HCT116 (cell line): Measurements from ENCODE around the gene TDG. TPM values are rescaled to one million over a fixed set of nuclear protein-coding genes. Genes with fewer than 3 reads are reported as not detected.

Experiments used
- ATAC-seq: fragments of 200-7000 bp; cut with Tn5 transposase; 2 replicates; pipeline ENCODE4 v1.9.1; 2020; ENCODE audit warnings: mild to moderate bottlenecking, moderate library complexity
- BruUV-seq: library from RNA; stranded (reverse); fragments of 400-500 nt; replicated peaks from 2 replicates; lab custom pipeline; 2021; lab: Mats Ljungman, UMichigan
- CTCF ChIA-PET: fragments of 300-600 bp; sonication (Branson Sonifier 250); formaldehyde crosslinking; loops from one replicate; lab custom pipeline; 2021; ENCODE audit warnings: antibody characterized with exemption; lab: Charles Lee
- POLR2A ChIA-PET: fragments of 300-600, 350-600 bp; sonication (Branson Sonifier 250); formaldehyde crosslinking; loops from one replicate; lab custom pipeline; 2021; ENCODE audit warnings: antibody characterized with exemption; lab: Charles Lee
- RAD21 ChIA-PET, 2 experiments: fragments of 300-600 bp; sonication (Branson Sonifier 250); formaldehyde crosslinking; loops; one replicate each; lab custom pipeline; 2023; ENCODE audit warnings: low total read pairs in 2 of 2; ENCODE audit not compliant: uncharacterized antibody in 2 of 2, unreplicated experiment in 2 of 2, low non-redundant PET in 1 of 2; lab: Charles Lee
- DNase-seq: peaks from one replicate; pipeline ENCODE4 v3.0.0-alpha.2; 2010; ENCODE audit warnings: low read depth, low spot score
- H2AFZ ChIP-seq: fragments of 200-600 bp; shearing (Covaris generic), sonication (generic); 2 replicates; pipeline ENCODE4 v1.6.1; 2017; ENCODE audit warnings: low read depth, mixed run types, mixed read lengths, antibody characterized with exemption, low read length; ENCODE audit not compliant: poor library complexity, severe bottlenecking
- H3K27ac ChIP-seq: 2 replicates; pipeline ENCODE4 v1.5.1; 2012; ENCODE audit warnings: low read depth, low read length
- H3K27me3 ChIP-seq: fragments of 200-600 bp; sonication (generic); 2 replicates; pipeline ENCODE4 v1.6.1; 2016; ENCODE audit warnings: mixed run types, low read length, mixed read lengths; ENCODE audit not compliant: insufficient read depth
- H3K36me3 ChIP-seq, 2 experiments: fragments of 200-500 bp in 1 of 2; fragments of 200-600 bp in 1 of 2; sonication (Bioruptor generic) in 1 of 2; sonication (generic) in 1 of 2; 2 replicates each; pipeline versions ENCODE4 v1.5.1 to v1.6.1; 2014 to 2016; ENCODE audit warnings: low read length in 2 of 2, inconsistent platforms in 1 of 2, mixed read lengths in 1 of 2, mixed run types in 1 of 2; ENCODE audit not compliant: insufficient read depth in 2 of 2, control insufficient read depth in 1 of 2
- H3K4me1 ChIP-seq, 2 experiments: fragments of 200-600 bp in 1 of 2; sonication (generic) in 1 of 2; 2 replicates each; pipeline versions ENCODE4 v1.5.1 to v1.6.1; 2012 to 2017; ENCODE audit warnings: low read length in 2 of 2, inconsistent platforms in 1 of 2, mild to moderate bottlenecking in 1 of 2, mixed read lengths in 1 of 2, mixed run types in 1 of 2, moderate library complexity in 1 of 2; ENCODE audit not compliant: insufficient read depth in 2 of 2, control insufficient read depth in 1 of 2
- H3K4me2 ChIP-seq: fragments of 200-600 bp; sonication (generic); 2 replicates; pipeline ENCODE4 v1.6.1; 2017; ENCODE audit warnings: mixed run types, low read length, mixed read lengths
- H3K4me3 ChIP-seq, 2 experiments: fragments of 200-600 bp in 1 of 2; sonication (generic) in 1 of 2; replicated peaks in 1 of 2; 2 replicates each; pipeline ENCODE4 v1.5.1; 2011 to 2016; ENCODE audit warnings: low read length in 2 of 2, control low read depth in 1 of 2, low read depth in 1 of 2, mild to moderate bottlenecking in 1 of 2, mixed read lengths in 1 of 2, mixed run types in 1 of 2
- H3K79me2 ChIP-seq: fragments of 200-600 bp; sonication (generic); 2 replicates; pipeline ENCODE4 v1.6.1; 2017; ENCODE audit warnings: mild to moderate bottlenecking, mixed run types, low read length, moderate library complexity, mixed read lengths; ENCODE audit not compliant: insufficient read depth
- H3K9ac ChIP-seq: fragments of 200-600 bp; sonication (generic); 2 replicates; pipeline ENCODE4 v1.6.1; 2016; ENCODE audit warnings: low read length, mixed read lengths
- H3K9me2 ChIP-seq: fragments of 200-600 bp; sonication (generic), shearing (Covaris generic); 2 replicates; pipeline ENCODE4 v1.6.1; 2017; ENCODE audit warnings: mixed run types, mild to moderate bottlenecking, moderate library complexity; ENCODE audit not compliant: insufficient read depth
- H3K9me3 ChIP-seq, 2 experiments: fragments of 200-500 bp in 1 of 2; fragments of 200-600 bp in 1 of 2; sonication (Bioruptor generic) in 1 of 2; sonication (generic) in 1 of 2; 2 replicates each; pipeline ENCODE4 v1.6.1; 2014 to 2017; ENCODE audit warnings: low read length in 2 of 2, mixed read lengths in 2 of 2, inconsistent platforms in 1 of 2, low read depth in 1 of 2, mild to moderate bottlenecking in 1 of 2, mixed run types in 1 of 2, moderate library complexity in 1 of 2; ENCODE audit not compliant: control insufficient read depth in 1 of 2, insufficient read depth in 1 of 2
- H4K20me1 ChIP-seq: fragments of 200-600 bp; sonication (generic), shearing (Covaris generic); 2 replicates; pipeline ENCODE4 v1.6.1; 2017; ENCODE audit warnings: mixed run types, mild to moderate bottlenecking, moderate library complexity; ENCODE audit not compliant: insufficient read depth
- CBX3 ChIP-seq: IDR thresholded peaks from 2 replicates; pipeline ENCODE4 v1.6.1; 2012; ENCODE audit warnings: low read depth
- EGR1 ChIP-seq: IDR thresholded peaks from 2 replicates; pipeline ENCODE4 v1.6.1; 2012; ENCODE audit warnings: low read depth
- EZH2phosphoT487 ChIP-seq: fragments of 200-600 bp; IDR thresholded peaks from 2 replicates; pipeline ENCODE4 v1.6.1; 2018; ENCODE audit warnings: antibody characterized with exemption, borderline replicate concordance
- FOSL1 ChIP-seq: IDR thresholded peaks from 2 replicates; pipeline ENCODE4 v1.6.1; 2012; ENCODE audit warnings: low read depth
- JUND ChIP-seq: IDR thresholded peaks from 2 replicates; pipeline ENCODE4 v1.6.1; 2012
- POLR2A ChIP-seq: IDR thresholded peaks from 2 replicates; pipeline ENCODE4 v1.7.0; 2011; ENCODE audit warnings: borderline replicate concordance; ENCODE audit not compliant: insufficient read depth, insufficient read length; ENCODE audit errors: extremely low read depth
- REST ChIP-seq: IDR thresholded peaks from 2 replicates; pipeline ENCODE4 v1.6.1; 2012; ENCODE audit warnings: low read depth
- SRF ChIP-seq: IDR thresholded peaks from 2 replicates; pipeline ENCODE4 v1.6.1; 2012; ENCODE audit warnings: low read depth
- TCF7L2 ChIP-seq: IDR thresholded peaks from 2 replicates; pipeline ENCODE4 v1.7.0; 2011; ENCODE audit warnings: borderline replicate concordance, inconsistent platforms; ENCODE audit not compliant: insufficient read depth, insufficient read length; ENCODE audit errors: extremely low read depth
- YY1 ChIP-seq: IDR thresholded peaks from 2 replicates; pipeline ENCODE4 v1.6.1; 2011; ENCODE audit warnings: low read length, low read depth, moderate library complexity, mild to moderate bottlenecking; ENCODE audit not compliant: insufficient replicate concordance; ENCODE audit errors: extremely low read depth
- ZBTB33 ChIP-seq: IDR thresholded peaks from 2 replicates; pipeline ENCODE4 v1.6.1; 2011; ENCODE audit warnings: mild to moderate bottlenecking, low read length, moderate library complexity; ENCODE audit not compliant: insufficient replicate concordance; ENCODE audit errors: extremely low read depth
- intact Hi-C: fragments of 100-400 bp; cut with micrococcal nuclease; formaldehyde crosslinking; loops from 2 replicates; pipeline ENCODE4 v1.10.0; 2022
- total RNA-seq: library from RNA; stranded (reverse); gene quantifications from one replicate; pipeline ENCODE4 v1.2.1, GENCODE V29; 2021; ENCODE audit not compliant: unreplicated experiment
- TF ChIP-seq, protein P1 (sequence below): IDR thresholded peaks from 2 replicates; pipeline ENCODE4 v1.6.1; 2012

Gene TDG
- total RNA-seq, 1 experiment from 2014 or later: 23.9 TPM

DNA sequence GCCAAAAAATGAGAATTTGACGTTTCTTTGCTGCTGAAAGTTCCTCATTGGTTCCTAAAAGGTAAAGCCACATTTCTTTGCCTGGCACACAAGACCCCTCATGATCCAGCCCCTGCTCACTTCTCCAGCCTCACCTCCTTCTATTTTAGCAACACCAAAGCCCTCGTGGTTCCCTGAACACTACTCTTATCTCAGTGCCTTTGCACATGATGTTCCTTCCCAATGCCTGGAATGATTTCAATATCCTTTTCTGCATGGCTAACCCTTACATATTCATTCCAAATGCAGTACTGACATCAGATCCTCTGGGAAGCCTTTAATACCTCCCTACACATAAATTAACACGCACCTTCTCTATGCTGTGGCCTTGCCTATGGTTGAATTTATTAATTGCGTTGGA lies 44.4 kb downstream of the TDG start:
- ATAC-seq (no peak), DNase-seq (no peak)
- Histone ChIP-seq H3K36me3 (no peaks in the 10 kb centered on the region), H3K9me3 (no peaks in the 10 kb centered on the region), H3K9me2 (no peaks in the 10 kb centered on the region), H3K27me3 (no peaks in the 10 kb centered on the region), H2AFZ (no peak overlapping the region), H3K9ac (no peak overlapping the region), H3K4me3 (no peak overlapping the region), H4K20me1 (no peaks in the 10 kb centered on the region), H3K27ac (no peak overlapping the region), H3K4me1 (peaks cover 0 to 11% of the 10 kb centered on the region in 2 experiments; a peak in 1 of 4 replicates), H3K4me2 (no peak overlapping the region), H3K79me2 (no peaks in the 10 kb centered on the region)
- POLR2A ChIA-PET: no interaction called here
- BruUV-seq: no TSS peak
- intact Hi-C loops: no loop called here
- no peak for TF ChIP-seq JUND
- TF ChIP-seq EZH2phosphoT487: no peak
- TF ChIP-seq YY1: no peak
- TF ChIP-seq POLR2A: no peak
- no peak for TF ChIP-seq FOSL1
- TF ChIP-seq REST: no peak
- TF ChIP-seq TCF7L2: no peak
- TF ChIP-seq CBX3: no peak
- no peak for TF ChIP-seq EGR1
- TF ChIP-seq, protein P1, sequence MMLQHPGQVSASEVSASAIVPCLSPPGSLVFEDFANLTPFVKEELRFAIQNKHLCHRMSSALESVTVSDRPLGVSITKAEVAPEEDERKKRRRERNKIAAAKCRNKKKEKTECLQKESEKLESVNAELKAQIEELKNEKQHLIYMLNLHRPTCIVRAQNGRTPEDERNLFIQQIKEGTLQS: no peak
- no peak for TF ChIP-seq SRF
- TF ChIP-seq ZBTB33: no peak
- CTCF ChIA-PET: no interaction called here
- RAD21 ChIA-PET: no interaction called here
